Duodenal mucosa (tissue), 2 donors: ENCODE data around the gene ABCC6.

Experiments
- H3K27ac ChIP-seq: one replicate; pipeline ENCODE4 v1.7.0; 2013; ENCODE audit warnings: low read depth, low read length
- H3K27me3 ChIP-seq, 2 donors: one replicate each; pipeline ENCODE4 v1.7.0; 2013; ENCODE audit warnings: low read length in 2 of 2, control low read depth in 1 of 2; ENCODE audit not compliant: insufficient read depth in 2 of 2, control insufficient read depth in 1 of 2
- H3K36me3 ChIP-seq, 2 donors: one replicate each; pipeline ENCODE4 v1.7.0; 2013; ENCODE audit warnings: low read length in 2 of 2, control low read depth in 1 of 2; ENCODE audit not compliant: insufficient read depth in 2 of 2, control insufficient read depth in 1 of 2
- H3K4me1 ChIP-seq, 2 donors: one replicate each; pipeline ENCODE4 v1.7.0; 2013; ENCODE audit warnings: low read length in 2 of 2, control low read depth in 1 of 2; ENCODE audit not compliant: insufficient read depth in 2 of 2, control insufficient read depth in 1 of 2
- H3K4me3 ChIP-seq, 2 donors: one replicate each; pipeline ENCODE4 v1.7.0; 2013; ENCODE audit warnings: low read length in 2 of 2, low read depth in 1 of 2
- H3K9ac ChIP-seq, 2 donors: one replicate each; pipeline ENCODE4 v1.7.0; 2013; ENCODE audit warnings: low read length in 2 of 2, low read depth in 1 of 2
- H3K9me3 ChIP-seq, 2 donors: one replicate each; pipeline ENCODE4 v1.7.0; 2013; ENCODE audit warnings: low read length in 2 of 2, control low read depth in 1 of 2; ENCODE audit not compliant: control insufficient read depth in 1 of 2

ABCC6 gene

DNA sequence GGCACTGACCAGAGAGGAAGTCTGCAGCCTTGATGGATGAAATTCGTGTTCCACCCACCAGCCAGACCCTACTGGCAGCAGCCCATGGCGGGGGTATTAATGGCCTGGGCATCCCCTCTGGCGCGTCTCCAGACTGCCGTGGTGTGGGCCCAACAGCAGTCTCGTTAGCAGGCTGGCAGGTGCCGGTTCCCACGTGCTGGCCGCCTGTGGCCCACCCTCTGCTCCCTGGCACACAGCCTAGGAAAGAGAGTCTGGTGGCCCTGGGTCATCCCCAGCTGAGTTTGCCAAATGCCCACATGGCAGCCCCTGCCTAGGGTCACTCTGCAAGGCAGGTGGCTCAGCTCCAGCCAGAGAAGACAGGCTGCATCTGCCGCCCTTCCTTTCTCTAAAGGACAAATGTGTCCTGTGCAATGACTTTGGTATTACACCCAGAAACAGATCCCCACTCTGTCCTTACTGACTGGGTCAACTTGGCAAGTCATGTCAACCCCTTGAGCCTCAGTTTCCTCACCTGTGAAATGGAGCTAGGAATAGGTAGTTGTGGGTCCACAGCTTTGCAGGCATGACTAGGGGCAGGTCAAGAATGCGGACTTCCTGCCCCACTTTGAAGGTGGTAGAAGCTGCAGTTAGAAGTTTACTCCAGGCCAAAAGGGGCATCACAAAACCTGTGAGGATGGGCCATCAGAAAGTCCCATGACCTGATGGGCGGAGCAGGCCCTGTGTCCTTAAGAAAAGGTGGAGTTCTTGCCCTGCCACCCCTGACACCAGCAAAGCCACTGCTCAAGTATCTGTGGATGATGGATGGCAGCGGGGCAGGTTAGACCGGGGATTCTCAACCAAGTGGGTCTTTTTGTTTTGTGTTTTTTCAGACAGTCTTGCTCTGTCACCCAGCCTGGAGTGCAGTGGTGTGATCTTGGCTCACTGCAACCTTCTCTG is 76.6 kb downstream of the ABCC6 start:
- H3K4me3 ChIP-seq = no peak overlapping the region
- H3K27ac ChIP-seq = no peak overlapping the region
- peaks cover 1 to 21% of the 10 kb centered on the region in 2 donors for H3K36me3 ChIP-seq
- H3K9me3 ChIP-seq = no peaks in the 10 kb centered on the region
- H3K4me1 ChIP-seq = peaks cover 0 to 3% of the 10 kb centered on the region in 2 donors
- H3K9ac ChIP-seq = no peak overlapping the region
- H3K27me3 ChIP-seq = no peaks in the 10 kb centered on the region

DNA sequence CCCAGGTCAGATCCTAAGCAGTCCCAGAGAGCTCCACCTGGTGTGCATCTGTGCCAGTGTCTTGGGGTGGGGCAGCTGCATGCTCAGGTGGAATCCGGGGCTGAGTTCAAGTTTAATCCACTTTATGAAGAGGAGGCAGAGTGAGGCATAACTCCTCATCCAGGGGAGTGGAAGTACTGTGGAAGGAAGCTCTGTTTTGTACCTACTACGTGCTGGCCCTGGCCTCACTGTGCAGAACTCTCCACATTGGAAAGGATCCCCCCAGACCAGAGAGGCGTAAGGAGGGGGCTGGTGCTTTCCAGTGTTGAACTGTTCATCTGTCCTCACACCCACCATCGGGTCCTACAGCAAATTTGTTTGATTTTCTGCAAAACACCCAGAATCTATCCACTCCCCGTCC is 78.0 kb downstream of the ABCC6 start:
- Histone ChIP-seq H3K27me3 (no peaks in the 10 kb centered on the region), H3K27ac (no peak overlapping the region), H3K4me3 (no peak overlapping the region), H3K4me1 (no peaks in the 10 kb centered on the region), H3K9me3 (no peaks in the 10 kb centered on the region), H3K9ac (no peak overlapping the region), H3K36me3 (peaks cover 15 to 24% of the 10 kb centered on the region in 2 donors)

DNA sequence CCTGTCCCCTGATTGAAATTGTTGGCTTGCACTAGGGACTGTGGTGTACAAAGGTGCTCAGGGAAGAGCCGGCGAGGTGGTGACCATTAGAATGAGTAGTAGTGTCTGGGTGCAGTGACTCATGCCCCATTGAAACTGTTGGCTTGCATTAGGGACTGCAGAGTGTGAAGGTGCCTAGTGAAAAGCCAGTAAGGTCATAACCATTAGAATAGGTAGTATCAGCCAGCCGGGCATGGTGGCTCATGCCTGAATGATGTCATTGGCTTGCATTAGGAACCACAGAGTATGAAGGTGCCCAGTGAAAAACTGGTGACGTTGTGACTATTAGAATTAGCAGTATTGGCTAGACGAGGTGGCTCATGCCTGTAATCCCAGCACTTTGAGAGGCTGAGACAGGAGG is 78.9 kb downstream of the ABCC6 start:
- Histone ChIP-seq H3K9ac (no peak overlapping the region), H3K27me3 (no peaks in the 10 kb centered on the region), H3K9me3 (no peaks in the 10 kb centered on the region), H3K4me1 (no peaks in the 10 kb centered on the region), H3K4me3 (no peak overlapping the region), H3K36me3 (peaks cover 21 to 27% of the 10 kb centered on the region in 2 donors), H3K27ac (no peak overlapping the region)

GRCh38 chr16:16143931-16144330 is 79.4 kb downstream of the ABCC6 start:
- Histone ChIP-seq H3K4me3 (no peak overlapping the region), H3K9ac (no peak overlapping the region), H3K9me3 (no peaks in the 10 kb centered on the region), H3K27ac (no peak overlapping the region), H3K4me1 (no peaks in the 10 kb centered on the region), H3K27me3 (no peaks in the 10 kb centered on the region), H3K36me3 (peaks cover 21 to 31% of the 10 kb centered on the region in 2 donors)

DNA sequence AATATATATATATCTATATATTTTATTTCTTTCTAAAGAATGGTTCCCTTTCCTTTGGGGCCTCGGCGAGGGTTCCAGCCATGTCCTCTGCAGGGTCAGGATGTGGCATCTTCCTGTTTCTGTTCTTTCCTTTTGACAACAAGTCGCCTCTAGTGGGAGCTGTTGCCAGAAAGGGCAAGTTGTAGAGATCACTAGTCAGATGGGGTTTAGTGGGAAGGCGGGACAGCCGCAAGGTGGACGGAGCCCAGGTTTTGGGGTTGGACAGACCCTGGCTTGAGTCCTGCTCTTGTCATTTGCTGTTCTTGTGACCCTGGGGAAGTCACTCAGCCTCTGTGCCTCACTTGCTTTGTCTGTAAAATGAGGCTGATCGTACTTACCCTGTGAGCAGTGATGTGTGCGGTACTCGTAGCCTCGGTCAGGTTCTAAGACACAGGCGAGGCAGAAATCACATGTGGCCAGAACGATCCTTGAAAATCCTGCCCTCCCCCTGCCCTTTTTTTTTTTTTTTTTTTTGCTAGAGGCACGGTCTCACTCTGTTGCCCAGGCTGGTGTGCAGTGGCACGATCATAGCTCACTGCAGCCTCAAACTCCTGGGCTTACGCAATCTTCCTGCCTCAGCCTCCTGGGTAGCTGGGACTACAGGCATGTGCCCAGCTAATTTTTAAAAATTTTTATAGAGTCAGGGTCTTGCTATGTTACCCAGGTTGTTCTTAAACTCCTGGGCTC is 80.1 kb downstream of the ABCC6 start:
- H3K27me3 ChIP-seq = no peaks in the 10 kb centered on the region
- H3K27ac ChIP-seq = no peak overlapping the region
- no peaks in the 10 kb centered on the region for H3K9me3 ChIP-seq
- no peaks in the 10 kb centered on the region for H3K4me1 ChIP-seq
- no peak overlapping the region for H3K9ac ChIP-seq
- no peak overlapping the region for H3K4me3 ChIP-seq
- H3K36me3 ChIP-seq = peaks cover 23 to 37% of the 10 kb centered on the region in 2 donors

DNA sequence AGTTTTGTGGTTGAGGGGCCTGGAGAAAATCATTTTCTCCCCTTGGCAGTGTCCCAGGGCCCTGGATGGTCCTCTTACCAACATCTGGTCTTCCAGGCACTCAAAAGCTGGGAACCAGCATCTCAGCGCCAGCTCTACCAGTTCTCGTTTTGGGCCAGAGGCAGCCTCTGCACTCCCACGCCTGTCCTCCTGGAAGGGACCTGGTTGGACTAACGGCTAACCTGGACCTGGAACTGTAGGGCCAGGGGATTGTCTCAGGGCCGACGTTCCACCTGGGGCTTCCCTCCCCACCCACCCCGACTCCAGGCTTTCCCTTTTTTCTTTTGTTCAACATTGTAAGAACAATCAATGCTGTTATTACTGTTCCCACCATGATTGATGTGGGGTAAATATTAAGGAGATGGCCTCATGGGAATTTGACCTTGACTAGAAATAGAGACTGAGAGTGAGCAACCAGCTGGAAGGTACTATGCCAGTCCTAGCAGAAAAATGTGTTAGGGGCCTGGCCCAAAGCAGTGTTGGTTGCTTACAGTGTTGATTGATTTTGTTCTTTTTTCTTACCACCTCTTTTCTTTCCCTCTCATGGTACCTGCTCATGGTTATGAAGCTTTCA is 81.4 kb downstream of the ABCC6 start:
- Histone ChIP-seq H3K4me1 (no peaks in the 10 kb centered on the region), H3K9ac (no peak overlapping the region), H3K27ac (no peak overlapping the region), H3K9me3 (no peaks in the 10 kb centered on the region), H3K27me3 (no peaks in the 10 kb centered on the region), H3K36me3 (peaks cover 28 to 50% of the 10 kb centered on the region in 2 donors), H3K4me3 (no peak overlapping the region)

- Histone ChIP-seq H3K27me3 (no peaks in the 10 kb centered on the region), H3K9me3 (no peaks in the 10 kb centered on the region), H3K4me3 (no peak overlapping the region), H3K36me3 (peaks cover 34 to 56% of the 10 kb centered on the region in 2 donors), H3K4me1 (no peaks in the 10 kb centered on the region), H3K27ac (no peak overlapping the region), H3K9ac (no peak overlapping the region)
Measured at GRCh38 chr16:16141141-16141540, 82.2 kb downstream of the ABCC6 start.

GRCh38 chr16:16140537-16140936 is 82.8 kb downstream of the ABCC6 start:
- H3K9me3 ChIP-seq = no peaks in the 10 kb centered on the region
- no peak overlapping the region for H3K9ac ChIP-seq
- peaks cover 35 to 60% of the 10 kb centered on the region in 2 donors for H3K36me3 ChIP-seq
- no peaks in the 10 kb centered on the region for H3K4me1 ChIP-seq
- H3K4me3 ChIP-seq = no peak overlapping the region
- H3K27me3 ChIP-seq = no peaks in the 10 kb centered on the region
- H3K27ac ChIP-seq = no peak overlapping the region

DNA sequence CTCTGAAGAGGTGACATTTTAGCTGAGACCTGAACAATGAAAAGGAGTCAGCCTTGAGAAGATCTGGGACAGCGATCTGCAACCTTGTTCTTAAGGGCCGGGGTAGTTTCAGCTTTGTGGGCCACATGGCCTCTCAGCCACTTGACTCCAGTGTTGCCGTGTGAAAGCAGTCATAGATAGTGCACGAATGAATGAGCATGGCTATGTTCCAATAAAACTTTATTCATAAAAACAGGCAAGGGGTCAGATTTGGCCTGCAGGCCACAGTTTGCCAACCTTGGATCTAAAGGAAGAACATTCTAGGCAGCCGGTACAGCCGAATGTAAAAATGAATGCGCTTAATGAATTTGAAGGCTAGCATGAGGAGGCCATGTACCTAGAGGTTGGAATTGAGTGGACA is 83.5 kb downstream of the ABCC6 start:
- Histone ChIP-seq H3K4me1 (no peaks in the 10 kb centered on the region), H3K27ac (no peak overlapping the region), H3K4me3 (no peak overlapping the region), H3K27me3 (no peaks in the 10 kb centered on the region), H3K9ac (no peak overlapping the region), H3K36me3 (peaks cover 40 to 67% of the 10 kb centered on the region in 2 donors), H3K9me3 (no peaks in the 10 kb centered on the region)

- no peak overlapping the region for H3K4me3 ChIP-seq
- H3K36me3 ChIP-seq = peaks cover 42 to 75% of the 10 kb centered on the region in 2 donors
- no peak overlapping the region for H3K27ac ChIP-seq
- no peaks in the 10 kb centered on the region for H3K9me3 ChIP-seq
- no peaks in the 10 kb centered on the region for H3K27me3 ChIP-seq
- no peaks in the 10 kb centered on the region for H3K4me1 ChIP-seq
- no peak overlapping the region for H3K9ac ChIP-seq
Measured at GRCh38 chr16:16139061-16139460, 84.2 kb downstream of the ABCC6 start.
